T-helper 2 cell (primary cell): ENCODE measurements around the gene IGSF22.
A peak's percentile ranks its signal among the peaks of the same experiment; 100 is the strongest.

ENCODE experiments used
- DNase-seq, 5 experiments: peaks; one replicate each; pipeline versions ENCODE4 v3.0.0 to v3.0.0-alpha.2; 2012 to 2022

IGSF22 gene

GRCh38 chr11:18743900-18744514, 18.0 kb upstream of the IGSF22 start:
- no peak for DNase-seq

DNA sequence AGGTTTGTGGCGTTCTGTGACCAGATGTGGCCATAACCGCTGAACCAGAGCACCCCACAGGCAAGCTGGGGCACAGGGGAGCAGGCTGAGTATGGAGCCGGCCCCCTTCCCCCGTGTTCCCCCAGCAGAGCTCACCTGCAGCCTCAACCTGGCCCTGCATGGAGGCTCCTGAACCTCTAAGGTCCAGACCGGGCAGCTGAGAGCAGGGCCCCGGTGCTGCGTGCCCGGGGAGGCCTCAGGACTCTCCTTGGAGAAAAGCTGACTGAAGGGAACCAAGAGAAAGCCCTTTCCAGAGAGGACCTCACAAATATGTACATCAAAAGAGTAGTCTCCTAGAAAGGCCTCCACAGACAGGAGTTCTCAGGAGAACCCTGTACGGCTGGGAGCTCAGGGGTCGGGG, 17.4 kb upstream of the IGSF22 start:
- DNase-seq, result no peak

- DNase-seq, result no peak
These were observed 15.8 kb upstream of the IGSF22 start for GRCh38 chr11:18741783-18742182.

DNA sequence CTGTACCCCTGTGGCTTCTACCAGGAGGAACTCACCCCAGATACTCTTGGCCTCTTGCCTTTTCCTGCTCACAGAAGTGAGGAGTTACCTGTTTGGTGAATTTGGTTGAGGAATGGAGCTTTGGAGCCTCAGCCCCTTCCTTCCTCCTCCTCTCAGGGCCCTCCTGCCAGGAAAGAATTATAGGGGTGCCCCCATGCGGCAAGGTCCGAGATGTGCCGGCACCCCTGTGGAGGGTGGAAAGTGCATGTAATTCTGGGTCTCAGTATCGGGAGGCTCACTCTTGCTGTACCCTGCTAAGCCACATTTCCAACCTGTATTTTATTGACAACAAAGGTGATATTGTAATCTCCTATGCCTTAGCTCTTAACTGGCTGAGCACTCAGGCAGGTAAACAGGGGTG, 13.7 kb upstream of the IGSF22 start:
- DNase-seq, result no peak

DNA sequence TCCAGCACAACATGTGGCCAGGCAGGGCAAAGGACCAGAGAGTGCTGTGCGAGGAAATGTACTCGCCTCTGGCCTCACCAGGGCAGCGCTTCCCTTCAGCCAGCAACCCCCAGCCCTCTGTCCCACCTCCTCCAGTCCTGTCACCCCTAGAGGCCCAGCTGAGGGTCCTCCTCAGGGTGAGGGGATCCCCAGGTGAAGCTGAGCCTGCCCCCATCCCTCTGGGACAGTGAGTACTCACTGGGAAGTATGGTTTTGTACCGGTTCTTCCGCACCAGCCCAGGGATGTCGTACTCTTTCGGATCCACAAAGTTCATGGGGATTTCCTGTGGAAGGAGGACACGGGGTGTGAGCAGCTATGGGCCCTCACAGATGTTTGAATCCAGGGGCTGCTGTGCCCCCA, 11.7 kb upstream of the IGSF22 start:
- DNase-seq, result no peak

DNA sequence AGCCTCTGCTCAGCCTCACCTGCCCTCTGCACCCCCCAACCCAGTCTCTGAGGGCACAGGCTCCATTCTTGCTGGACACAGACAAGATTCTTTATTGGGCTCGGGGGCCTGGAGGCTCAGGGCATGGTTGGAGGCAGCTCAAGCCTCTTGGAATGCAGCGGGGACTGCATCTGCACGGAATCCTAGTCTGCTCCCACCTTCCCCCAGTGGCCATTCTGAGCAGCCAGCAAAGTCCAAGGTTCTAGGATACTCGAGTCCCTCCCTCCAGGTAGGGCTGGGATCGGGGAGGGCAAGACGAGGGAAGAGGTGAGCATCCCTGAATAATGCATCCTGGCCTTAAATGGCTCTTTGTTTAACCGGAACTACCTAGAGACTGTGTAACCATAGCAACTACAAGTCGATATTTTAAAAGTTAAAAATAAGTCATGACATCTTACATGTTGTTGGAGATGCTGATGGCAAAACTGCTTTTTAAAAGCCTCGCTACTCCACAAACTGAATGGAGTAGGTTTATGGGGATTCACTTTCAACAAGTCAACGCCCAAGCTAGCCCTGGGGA, 10.7 kb upstream of the IGSF22 start:
- DNase-seq, result no peak

DNA sequence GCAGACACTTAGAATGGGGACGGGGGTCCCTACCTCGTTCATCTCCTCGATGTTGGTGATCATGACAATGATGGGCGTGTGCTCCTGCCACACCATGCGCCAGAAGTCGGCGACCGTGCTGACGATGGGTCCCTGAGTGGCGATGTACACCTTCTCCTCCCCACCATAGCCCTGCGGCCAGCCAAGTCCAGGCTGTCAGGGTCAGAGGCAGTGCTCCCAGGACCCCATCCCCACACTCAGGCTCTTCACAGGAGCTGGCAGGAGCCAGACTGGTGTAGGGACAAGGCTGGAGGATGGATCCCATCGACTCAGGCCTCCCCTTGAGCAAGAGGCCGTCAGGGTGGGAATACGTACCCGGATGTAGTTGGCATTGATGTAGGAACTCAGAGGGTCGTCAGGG, 7.2 kb upstream of the IGSF22 start:
- DNase-seq, result no peak

- peak; percentile 34 to 59 (median 40) for DNase-seq
These were observed 6.2 kb upstream of the IGSF22 start for GRCh38 chr11:18731949-18732821.

GRCh38 chr11:18731441-18731840, 5.5 kb upstream of the IGSF22 start:
- no peak for DNase-seq

GRCh38 chr11:18730020-18730419, 4.0 kb upstream of the IGSF22 start:
- DNase-seq, result no peak

DNA sequence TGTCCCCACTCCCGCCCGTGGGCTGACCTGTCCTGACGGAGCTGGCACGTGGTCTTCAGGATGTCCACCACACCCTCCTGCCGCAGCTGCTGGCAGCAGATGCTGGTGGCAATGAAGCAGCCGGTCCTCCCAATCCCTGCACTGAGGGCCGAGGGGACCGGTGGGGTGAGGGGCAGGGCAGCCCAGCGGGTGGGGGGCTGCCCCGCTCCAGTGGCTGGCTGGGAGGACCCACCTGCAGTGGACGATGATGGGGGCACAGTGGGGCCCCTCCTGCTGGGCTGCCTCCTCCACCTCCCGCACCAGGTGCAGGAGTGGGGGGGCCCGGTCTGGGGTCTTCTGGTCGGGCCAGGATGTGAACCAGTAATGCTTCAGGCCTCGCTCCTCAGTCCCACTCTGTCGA, 3.4 kb upstream of the IGSF22 start:
- no peak for DNase-seq

- DNase-seq, result no peak
These were observed 2.7 kb upstream of the IGSF22 start for GRCh38 chr11:18728658-18729057.

DNA sequence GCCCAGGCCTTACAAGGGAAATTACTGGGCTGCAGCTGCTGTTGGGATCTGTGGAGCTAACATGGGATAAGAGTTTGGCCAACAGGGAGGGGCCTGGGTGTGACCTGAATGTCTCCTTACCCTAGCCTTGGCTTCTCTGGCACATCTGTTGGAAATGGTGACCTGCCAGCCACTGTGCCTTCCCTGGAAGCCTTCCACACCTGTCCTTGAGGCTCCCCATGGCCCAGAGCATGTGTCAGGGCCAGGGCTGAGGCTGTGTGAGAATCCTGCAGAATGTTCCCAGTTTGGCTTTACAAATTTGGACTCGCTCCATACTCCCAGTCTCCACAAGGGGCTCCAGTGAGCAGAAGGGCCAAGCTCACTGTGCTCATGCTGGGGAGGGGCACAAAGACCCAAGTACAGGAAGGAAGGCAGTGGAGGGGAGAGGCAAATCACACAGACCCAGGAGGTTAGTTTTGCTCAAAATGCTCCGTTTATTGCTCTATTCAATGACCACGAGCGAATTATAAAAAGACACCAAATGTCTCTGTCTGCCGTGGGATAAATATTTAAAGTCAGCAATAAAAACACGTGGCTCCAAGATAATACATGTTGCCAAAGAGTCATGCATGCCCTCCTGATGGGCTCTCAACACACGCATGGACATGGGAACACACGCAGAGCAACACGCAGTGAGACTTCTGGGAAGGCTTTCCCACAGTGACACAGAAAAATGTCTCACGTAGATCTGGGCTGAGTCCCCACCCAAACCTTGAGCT, 1.7 kb upstream of the IGSF22 start:
- peak in 3 of 5 experiments; percentile 6 to 38 (median 30) for DNase-seq

- DNase-seq, result no peak
These were observed 2.0 kb downstream of the IGSF22 start for GRCh38 chr11:18723991-18724390.

DNA sequence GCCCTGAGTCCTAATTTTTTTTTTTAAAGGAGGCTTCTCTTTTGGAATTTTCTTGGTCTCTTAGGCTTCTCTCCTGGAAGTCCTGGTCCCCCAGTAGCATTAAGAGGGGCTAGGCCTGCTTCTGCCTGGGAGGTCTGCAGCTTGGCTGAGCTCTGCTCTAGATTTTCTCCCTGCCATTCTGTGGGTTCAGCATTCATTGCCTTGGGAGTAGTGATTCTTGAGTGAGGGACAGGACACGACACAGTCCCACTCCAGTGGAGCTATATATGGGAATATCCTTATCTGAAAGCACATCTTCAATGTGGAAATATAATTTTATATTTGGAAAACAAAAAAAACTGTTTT, 3.7 kb downstream of the IGSF22 start:
- no peak for DNase-seq

DNA sequence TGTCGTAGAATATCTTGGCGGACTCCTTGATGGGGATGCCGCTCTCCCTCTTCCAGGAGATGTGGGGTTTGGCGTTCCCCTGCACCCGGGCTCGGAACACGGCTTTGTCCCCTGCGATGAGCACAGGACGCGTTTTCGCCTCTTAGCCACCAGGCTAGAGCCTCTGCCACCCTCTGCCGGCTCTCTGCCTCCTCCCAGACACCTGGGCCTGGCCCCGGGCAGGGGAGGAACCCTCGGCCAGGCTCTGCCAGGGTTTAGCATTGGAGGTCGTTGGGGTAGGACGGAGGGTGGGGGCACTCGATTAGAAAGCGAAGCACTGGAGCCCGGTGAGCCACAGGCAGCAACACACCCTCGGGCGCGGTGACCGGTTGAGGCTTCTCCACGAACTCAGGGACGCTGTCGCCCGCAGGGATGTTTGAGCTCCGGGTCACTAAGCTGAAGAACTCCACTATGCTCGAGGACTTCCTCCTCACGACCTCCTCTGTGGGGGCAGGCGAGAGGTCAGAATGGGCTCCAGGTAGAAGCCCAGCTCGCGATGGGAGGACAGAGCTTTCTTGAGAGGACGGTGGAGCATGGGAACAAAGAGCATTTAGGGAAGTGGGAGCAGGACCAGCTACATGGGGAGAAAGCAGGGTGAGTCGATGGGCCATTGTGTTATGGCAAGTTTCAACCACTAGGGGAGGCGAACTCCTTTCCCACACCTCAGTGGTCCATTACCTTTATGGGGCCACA, 4.3 kb downstream of the IGSF22 start:
- DNase-seq, result peak in 3 of 5 experiments; percentile 24 to 42 (median 26)

GRCh38 chr11:18720808-18721560, 5.0 kb downstream of the IGSF22 start:
- peak; percentile 70 to 82 (median 72) for DNase-seq

DNA sequence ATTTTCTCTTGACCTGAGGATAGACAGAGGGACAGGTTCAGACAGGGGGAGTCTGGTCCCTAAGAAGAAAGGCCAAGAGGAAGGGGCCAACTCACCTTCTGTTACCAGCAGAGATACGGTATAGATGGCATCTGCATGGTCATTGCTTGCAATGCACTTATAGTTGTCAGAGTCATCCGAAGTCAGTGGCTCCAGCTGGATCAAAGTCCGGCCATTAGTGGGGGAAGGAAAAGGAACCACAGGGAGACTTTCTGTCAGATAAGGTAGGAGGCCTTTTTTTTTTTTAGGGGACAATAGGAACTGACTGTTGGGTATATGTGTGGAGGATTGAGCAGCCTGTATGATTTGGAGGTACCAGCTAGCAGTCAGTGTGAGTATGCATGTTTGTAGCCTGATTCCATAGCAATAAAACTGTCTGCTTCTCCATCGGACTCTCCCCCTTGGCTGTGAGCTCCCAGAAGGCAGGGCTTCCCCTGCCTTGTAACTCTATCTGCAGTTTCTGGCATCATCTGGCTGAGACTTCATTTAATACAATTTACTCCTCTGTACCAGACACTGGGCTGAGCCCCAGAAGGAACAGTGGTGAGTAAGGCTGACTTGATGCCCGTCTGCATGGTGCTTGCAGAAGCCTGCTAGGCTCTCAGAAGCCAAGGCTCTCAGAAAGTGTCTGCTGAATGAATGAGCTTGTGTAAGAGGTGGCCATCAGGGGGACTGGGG, 5.7 kb downstream of the IGSF22 start:
- no peak for DNase-seq

DNA sequence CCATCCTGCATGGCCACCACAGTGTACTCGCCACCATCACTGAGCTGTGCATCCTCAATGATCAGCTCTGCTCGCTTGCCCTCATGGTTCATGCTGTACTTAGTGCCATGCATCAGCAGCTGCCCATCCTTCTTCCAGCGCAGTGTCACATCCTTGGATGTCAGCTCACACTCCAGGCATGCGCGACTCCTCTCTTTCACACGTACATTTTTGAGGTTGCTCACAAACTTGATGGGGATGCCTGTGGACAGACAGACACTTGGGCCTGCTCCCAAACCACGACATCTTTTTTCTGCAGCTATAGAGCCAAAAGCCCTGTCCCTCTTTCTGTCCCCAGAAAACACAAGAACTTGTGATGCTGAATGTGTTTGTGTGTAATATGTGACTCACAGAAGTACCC, 10.5 kb downstream of the IGSF22 start:
- no peak for DNase-seq

DNA sequence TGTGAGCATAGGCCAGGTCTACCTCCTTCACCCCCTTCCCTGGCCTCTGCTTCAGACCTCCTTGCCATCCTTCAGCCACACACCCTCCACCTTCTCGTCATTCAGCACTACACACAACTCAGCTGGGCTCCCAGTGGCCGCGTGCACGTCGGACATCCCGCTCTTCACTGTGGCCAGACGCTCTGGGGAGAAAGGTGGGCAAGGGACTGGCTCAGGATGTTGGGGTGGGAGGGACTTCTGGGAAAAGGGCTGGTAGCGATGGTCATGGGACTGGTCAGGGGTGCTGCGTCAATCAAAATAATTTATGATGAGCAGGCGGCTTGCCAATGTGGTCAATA, 11.6 kb downstream of the IGSF22 start:
- DNase-seq, result no peak
